ENCODE data around the gene IFNAR2.

Gene IFNAR2

DNA sequence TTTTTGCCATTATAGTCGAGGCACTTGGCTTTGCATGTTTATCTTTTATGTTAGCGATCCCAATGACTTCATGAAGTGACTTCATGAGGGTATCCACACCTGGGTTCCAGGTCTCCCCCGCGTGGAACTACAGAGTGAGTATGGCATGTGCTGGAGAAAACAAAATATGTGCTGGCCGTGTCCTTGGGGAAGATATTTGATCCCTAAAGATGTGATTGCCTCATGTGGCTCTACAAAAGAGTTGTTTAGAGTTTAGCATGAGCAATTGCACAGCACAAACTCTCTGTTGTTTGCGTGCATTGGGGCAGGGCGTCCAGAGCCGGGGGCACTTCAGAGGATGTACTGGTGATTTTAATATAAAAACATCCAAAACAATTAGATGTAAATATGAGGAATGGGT lies 41.2 kb downstream of the IFNAR2 start:
- DNase-seq, result no peak

DNA sequence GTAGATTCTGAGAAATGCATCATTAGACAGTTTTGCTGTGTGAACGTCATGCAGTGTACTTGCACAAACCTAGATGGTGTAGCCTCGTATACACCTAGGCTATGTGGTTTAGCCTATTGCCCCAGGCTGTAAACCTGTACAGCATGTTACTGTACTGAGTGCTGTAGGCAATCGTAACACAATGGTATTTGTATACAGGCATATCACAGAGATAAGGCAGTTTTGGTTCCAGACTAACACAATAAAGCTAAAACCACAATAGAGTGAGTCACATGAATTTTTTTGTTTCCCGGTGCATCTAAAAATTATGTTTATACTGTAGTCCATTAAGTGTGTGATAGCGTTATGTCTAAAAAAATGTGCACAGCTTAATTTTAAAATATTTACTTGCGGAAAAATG lies 43.3 kb downstream of the IFNAR2 start:
- DNase-seq, result no peak

DNA sequence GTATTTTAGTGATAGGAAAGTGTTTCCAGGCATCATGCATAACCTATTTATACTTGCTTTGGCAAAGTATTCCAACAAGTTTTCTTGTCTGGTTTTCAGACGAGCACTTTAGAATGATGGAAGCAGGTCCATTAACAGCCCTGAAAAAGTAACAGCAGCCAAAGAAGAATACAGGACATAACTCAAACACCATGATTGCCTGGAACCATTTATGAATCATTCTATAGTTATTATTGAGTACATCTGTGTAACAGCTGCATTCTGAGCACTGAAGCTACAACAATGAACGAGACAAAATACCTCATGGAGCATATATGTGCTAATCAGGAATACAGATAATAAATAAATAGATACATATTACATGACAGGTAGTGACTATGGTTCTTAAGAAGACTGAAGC lies 49.0 kb downstream of the IFNAR2 start:
- DNase-seq, result no peak

DNA sequence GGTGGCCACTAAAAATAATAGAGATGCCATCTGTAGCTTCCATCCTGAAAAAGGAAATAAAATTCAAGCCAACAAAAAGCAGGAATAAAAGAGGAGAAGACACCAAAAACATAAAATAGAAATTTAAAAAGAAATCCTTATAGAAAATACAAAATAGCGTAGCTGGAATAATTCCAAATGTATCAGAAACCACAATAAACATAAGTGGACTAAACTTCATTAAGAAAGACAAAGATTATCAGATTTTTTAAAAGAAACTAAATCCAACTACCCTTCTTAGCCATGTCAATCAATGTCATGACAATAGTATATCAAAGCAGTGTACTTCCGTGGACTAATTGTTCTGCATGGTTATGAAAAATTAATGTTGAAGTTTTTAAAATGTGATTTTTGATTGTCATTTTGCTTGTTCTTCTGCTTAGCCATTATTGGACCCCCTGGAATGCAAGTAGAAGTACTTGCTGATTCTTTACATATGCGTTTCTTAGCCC lies 49.6 kb downstream of the IFNAR2 start:
- DNase-seq, result no peak

Measured in T1000 (cell line).